Stimulated activated effector memory CD8-positive, alpha-beta T cell treated with anti-CD3 and anti-CD28 coated beads, Interleukin-12 subunit alpha, Interleukin-12 subunit beta, amount 100 ng/mL, for 72 hours (primary cell): ENCODE results near the gene DNLZ.

ENCODE experiments used
- ATAC-seq: fragments of 150-1000 bp; cut with Tn5 transposase; 2 replicates; pipeline ENCODE4 v1.10.0; 2021
- DNase-seq, 2 donors: peaks; one replicate each; pipeline ENCODE4 v3.0.0; 2021 to 2022; ENCODE audit warnings: low spot score in 2 of 2
- H3K27ac Mint-ChIP-seq: one replicate; pipeline ENCODE4 v1.8.0; 2022; ENCODE audit warnings: mild to moderate bottlenecking, mixed read lengths
- H3K36me3 Mint-ChIP-seq: one replicate; pipeline ENCODE4 v1.8.0; 2022; ENCODE audit warnings: mild to moderate bottlenecking, mixed read lengths
- H3K4me1 Mint-ChIP-seq: one replicate; pipeline ENCODE4 v1.8.0; 2022; ENCODE audit warnings: mixed read lengths
- H3K4me3 Mint-ChIP-seq: one replicate; pipeline ENCODE4 v1.8.0; 2022; ENCODE audit warnings: mild to moderate bottlenecking, mixed read lengths
- H3K9me3 Mint-ChIP-seq: one replicate; pipeline ENCODE4 v1.8.0; 2022; ENCODE audit warnings: mixed read lengths

The DNLZ gene

DNA sequence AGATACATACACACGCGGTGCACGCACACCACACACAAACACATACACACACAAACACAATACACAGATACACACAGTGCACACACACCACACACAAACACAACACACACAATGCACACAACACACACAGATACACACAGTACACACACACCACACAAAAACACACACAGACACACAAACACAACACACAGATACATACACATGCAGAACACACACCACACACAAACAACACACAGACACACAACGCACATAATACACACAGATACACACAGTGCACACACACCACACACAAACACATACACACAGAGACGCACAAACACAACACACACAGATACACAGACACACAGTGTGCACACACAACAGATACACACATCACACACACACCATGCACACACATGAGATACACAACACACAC is 53.7 kb downstream of the DNLZ start:
- Mint-ChIP-seq H3K36me3 (no peaks in the 10 kb centered on the region), H3K27ac (no peak overlapping the region), H3K9me3 (peaks cover 3% of the 10 kb centered on the region), H3K4me3 (no peak overlapping the region), H3K4me1 (no peaks in the 10 kb centered on the region)
- ATAC-seq (no peak), DNase-seq (no peak)
